Measurements from ENCODE around the gene KIF4A. TPM values are rescaled to one million over a fixed set of nuclear protein-coding genes. Genes with fewer than 3 reads are reported as not detected.

The KIF4A gene
- total RNA-seq, 1 experiment from 2014 or later, result 36.2 TPM

DNA sequence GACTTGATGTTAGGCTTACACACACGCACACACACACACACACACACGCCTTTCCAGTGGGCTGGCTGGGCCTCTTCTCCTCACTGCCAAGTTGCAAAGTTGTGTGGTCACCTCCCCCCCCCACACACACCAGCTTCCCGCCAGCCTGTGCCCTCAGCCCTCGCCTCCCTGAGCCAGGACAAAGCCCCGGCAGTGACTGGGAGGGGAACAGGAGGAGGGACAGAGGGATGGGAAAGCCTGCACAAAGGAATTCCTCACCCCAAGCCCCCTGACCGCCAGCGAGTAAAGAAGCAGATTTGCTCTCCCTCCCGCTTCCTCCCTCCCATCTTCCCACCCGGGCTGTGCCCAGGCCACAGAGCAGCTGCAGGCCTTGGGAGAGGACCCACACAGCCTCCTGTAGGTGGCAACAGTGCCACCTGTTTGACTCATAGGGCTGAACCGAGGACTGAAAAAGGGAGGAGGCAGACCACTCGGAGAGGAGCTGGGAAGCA, 133.0 kb downstream of the KIF4A start, which contains the start of gene GDPD2:
Gene GDPD2 (plus strand): TSS at position 464 of the 491 bp plus-strand sequence. CDS start 1,671 bp downstream, outside the sequence.
- ChIA-PET POLR2A (interaction anchor here (0.6 to 1.9 kb wide), 4 partner anchors 11 to 102 kb away, joined by 3 to 20 read pairs (median 4); no protein-coding TSS in a partner anchor), CTCF (interaction anchor here (0.7 to 3.8 kb wide), 15 partner anchors 11 to 289 kb away, joined by 3 to 94 read pairs (median 5); partner anchors contain the start of genes DLG3 and IGBP1)
- Mint-ChIP-seq H3K27me3 (ENCODE audit: low read depth) (no peaks in the 10 kb centered on the region), H3K4me3 (peak within 1 kb of the TSS; percentile 76), H3K4me1 (peaks cover 30% of the 10 kb centered on the region), H3K9me3 (no peaks in the 10 kb centered on the region), H3K36me3 (peaks cover 20% of the 10 kb centered on the region), H3K27ac (peak within 1 kb of the TSS; percentile 77)
- peak; percentile 81 for ATAC-seq
- TF ChIP-seq GRHL2 (CRISPR knock-in tag; IDR thresholded peaks at IDR 0.05; ENCODE audit: insufficient replicate concordance, severe bottlenecking), result no peak
- TF ChIP-seq EMX1 (CRISPR knock-in tag; IDR thresholded peaks at IDR 0.05), result no peak
- TF ChIP-seq ZNF121 (CRISPR knock-in tag; IDR thresholded peaks at IDR 0.05), result no peak
- TF ChIP-seq, protein P1, sequence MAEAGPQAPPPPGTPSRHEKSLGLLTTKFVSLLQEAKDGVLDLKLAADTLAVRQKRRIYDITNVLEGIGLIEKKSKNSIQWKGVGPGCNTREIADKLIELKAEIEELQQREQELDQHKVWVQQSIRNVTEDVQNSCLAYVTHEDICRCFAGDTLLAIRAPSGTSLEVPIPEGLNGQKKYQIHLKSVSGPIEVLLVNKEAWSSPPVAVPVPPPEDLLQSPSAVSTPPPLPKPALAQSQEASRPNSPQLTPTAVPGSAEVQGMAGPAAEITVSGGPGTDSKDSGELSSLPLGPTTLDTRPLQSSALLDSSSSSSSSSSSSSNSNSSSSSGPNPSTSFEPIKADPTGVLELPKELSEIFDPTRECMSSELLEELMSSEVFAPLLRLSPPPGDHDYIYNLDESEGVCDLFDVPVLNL (CRISPR knock-in tag; IDR thresholded peaks at IDR 0.05; ENCODE audit: borderline replicate concordance, low read depth), result no peak
- no peak for TF ChIP-seq FOXK1 (CRISPR knock-in tag; IDR thresholded peaks at IDR 0.05)
- TF ChIP-seq, protein P2, sequence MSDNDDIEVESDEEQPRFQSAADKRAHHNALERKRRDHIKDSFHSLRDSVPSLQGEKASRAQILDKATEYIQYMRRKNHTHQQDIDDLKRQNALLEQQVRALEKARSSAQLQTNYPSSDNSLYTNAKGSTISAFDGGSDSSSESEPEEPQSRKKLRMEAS (CRISPR knock-in tag; IDR thresholded peaks at IDR 0.05), result 0 out of 2 replicates have a peak, but pooled peaks have one; percentile 11
- 0 out of 2 replicates have a peak, but pooled peaks have one; percentile 52 for TF ChIP-seq ZNF263 (CRISPR knock-in tag; IDR thresholded peaks at IDR 0.05; ENCODE audit: low read depth)
- 0 out of 2 replicates have a peak, but pooled peaks have one; percentile 51 for TF ChIP-seq HMGXB4 (CRISPR knock-in tag; IDR thresholded peaks at IDR 0.05)
- TF ChIP-seq, protein P3, sequence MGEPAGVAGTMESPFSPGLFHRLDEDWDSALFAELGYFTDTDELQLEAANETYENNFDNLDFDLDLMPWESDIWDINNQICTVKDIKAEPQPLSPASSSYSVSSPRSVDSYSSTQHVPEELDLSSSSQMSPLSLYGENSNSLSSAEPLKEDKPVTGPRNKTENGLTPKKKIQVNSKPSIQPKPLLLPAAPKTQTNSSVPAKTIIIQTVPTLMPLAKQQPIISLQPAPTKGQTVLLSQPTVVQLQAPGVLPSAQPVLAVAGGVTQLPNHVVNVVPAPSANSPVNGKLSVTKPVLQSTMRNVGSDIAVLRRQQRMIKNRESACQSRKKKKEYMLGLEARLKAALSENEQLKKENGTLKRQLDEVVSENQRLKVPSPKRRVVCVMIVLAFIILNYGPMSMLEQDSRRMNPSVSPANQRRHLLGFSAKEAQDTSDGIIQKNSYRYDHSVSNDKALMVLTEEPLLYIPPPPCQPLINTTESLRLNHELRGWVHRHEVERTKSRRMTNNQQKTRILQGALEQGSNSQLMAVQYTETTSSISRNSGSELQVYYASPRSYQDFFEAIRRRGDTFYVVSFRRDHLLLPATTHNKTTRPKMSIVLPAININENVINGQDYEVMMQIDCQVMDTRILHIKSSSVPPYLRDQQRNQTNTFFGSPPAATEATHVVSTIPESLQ (CRISPR knock-in tag; IDR thresholded peaks at IDR 0.05), result no peak
- TF ChIP-seq FOXP4 (CRISPR knock-in tag; IDR thresholded peaks at IDR 0.05), result no peak
- TF ChIP-seq, protein P4, sequence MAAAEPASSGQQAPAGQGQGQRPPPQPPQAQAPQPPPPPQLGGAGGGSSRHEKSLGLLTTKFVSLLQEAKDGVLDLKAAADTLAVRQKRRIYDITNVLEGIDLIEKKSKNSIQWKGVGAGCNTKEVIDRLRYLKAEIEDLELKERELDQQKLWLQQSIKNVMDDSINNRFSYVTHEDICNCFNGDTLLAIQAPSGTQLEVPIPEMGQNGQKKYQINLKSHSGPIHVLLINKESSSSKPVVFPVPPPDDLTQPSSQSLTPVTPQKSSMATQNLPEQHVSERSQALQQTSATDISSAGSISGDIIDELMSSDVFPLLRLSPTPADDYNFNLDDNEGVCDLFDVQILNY (CRISPR knock-in tag; IDR thresholded peaks at IDR 0.05), result 0 out of 2 replicates have a peak, but pooled peaks have one; percentile 55
- no peak for TF ChIP-seq HMGA2 (CRISPR knock-in tag; IDR thresholded peaks at IDR 0.05)
- DNase-seq (ENCODE audit: low spot score), result peak; percentile 64

DNA sequence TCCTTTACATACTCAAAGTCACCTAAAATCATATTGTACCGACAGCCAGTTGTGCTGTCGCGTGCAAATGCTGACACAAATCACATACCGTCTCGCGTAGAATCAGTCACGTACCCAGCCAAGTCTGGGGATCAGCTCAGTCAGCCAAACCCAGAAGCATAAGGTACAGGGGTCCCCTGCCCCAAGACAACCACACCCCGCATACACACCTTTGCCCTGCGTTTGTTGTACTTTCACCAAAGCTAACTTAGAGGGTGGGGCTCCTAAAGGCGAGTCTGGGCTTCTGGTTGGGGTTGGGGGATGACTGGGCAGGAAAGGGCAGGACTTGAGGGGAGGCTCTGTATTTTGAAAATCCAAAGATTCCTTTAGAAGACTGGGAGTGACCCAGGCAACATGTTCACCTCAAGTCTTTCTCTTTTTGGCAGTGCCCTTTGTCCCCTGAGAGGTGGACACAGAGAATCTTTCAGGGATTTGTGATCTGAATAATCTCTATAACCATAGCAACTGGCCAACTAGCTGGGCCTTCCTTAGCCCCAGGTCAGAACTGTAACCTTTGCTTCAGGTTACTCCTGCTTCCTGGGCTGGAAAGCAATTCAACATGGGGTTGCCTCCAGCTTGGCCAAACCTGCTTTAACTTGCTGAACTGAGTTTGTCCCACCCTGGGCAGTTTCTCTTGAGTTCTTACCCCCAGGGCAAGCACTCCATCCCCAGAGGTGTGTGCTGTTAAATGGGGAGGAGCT, 134.2 kb downstream of the KIF4A start:
- DNase-seq (ENCODE audit: low spot score), result no peak
- Mint-ChIP-seq H3K27ac (no peak overlapping the region), H3K4me3 (peak overlapping the region; percentile 76), H3K9me3 (no peaks in the 10 kb centered on the region), H3K4me1 (peaks cover 30% of the 10 kb centered on the region), H3K36me3 (peaks cover 17% of the 10 kb centered on the region), H3K27me3 (ENCODE audit: low read depth) (no peaks in the 10 kb centered on the region)
- POLR2A ChIA-PET, result interaction anchor here (1.9 kb wide), 1 partner anchor 10 kb away, joined by 20 read pairs; no protein-coding TSS in a partner anchor
- CTCF ChIA-PET, result interaction anchor here (1.1 to 3.8 kb wide), 2 partner anchors 10 to 150 kb away, joined by 5 to 94 read pairs; no protein-coding TSS in a partner anchor
- no peak for ATAC-seq
- TF ChIP-seq, protein P5, sequence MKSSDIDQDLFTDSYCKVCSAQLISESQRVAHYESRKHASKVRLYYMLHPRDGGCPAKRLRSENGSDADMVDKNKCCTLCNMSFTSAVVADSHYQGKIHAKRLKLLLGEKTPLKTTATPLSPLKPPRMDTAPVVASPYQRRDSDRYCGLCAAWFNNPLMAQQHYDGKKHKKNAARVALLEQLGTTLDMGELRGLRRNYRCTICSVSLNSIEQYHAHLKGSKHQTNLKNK (CRISPR knock-in tag; IDR thresholded peaks at IDR 0.05), result no peak
- no peak for TF ChIP-seq RELA (CRISPR knock-in tag; IDR thresholded peaks at IDR 0.05; ENCODE audit: borderline replicate concordance)
- no peak for TF ChIP-seq ZNF671 (CRISPR knock-in tag; IDR thresholded peaks at IDR 0.05)
- TF ChIP-seq NFATC4 (CRISPR knock-in tag; IDR thresholded peaks at IDR 0.05), result no peak
- TF ChIP-seq ZNF317 (CRISPR knock-in tag; IDR thresholded peaks at IDR 0.05; ENCODE audit: borderline replicate concordance, low read depth), result no peak
- TF ChIP-seq, protein P6, sequence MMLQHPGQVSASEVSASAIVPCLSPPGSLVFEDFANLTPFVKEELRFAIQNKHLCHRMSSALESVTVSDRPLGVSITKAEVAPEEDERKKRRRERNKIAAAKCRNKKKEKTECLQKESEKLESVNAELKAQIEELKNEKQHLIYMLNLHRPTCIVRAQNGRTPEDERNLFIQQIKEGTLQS (CRISPR knock-in tag; conservative IDR thresholded peaks at IDR 0.05), result no peak
